ENCODE measurements around the gene SDR9C7. TPM values are rescaled to one million over a fixed set of nuclear protein-coding genes. Genes with fewer than 3 reads are reported as not detected.
"Not testable (repeated sequence)": the region's sequence is repeated elsewhere in the genome, so short reads cannot be mapped to it uniquely, and the experiment has no call there.

SDR9C7 gene
- total RNA-seq, 3 donors from 2014 or later (not counting 1 experiment from before 2014, with no cell fraction given), result 0.20 TPM; not detected in 2

- Histone ChIP-seq H3K36me3 (ENCODE audit: control insufficient read depth, insufficient read depth, low read length) (no peaks in the 10 kb centered on the region), H3K4me1 (ENCODE audit: control insufficient read depth, insufficient read depth, low read length) (no peaks in the 10 kb centered on the region), H3K27ac (ENCODE audit: low read length) (no peak overlapping the region), H3K4me3 (ENCODE audit: low read length) (no peak overlapping the region), H3K9me3 (ENCODE audit: control insufficient read depth, insufficient read depth, low read length) (no peaks in the 10 kb centered on the region), H3K27me3 (ENCODE audit: control insufficient read depth, insufficient read depth, low read length) (no peaks in the 10 kb centered on the region)
- H3K36me3 Mint-ChIP-seq, result no peaks in the 10 kb centered on the region
- no peak overlapping the region for H3K27ac Mint-ChIP-seq
- no peak overlapping the region for H3K4me3 Mint-ChIP-seq
- WGBS (ENCODE audit: insufficient coverage), result 91% methylated on average over 2 of the region's 2 CpGs
- peaks cover 7 to 20% of the 10 kb centered on the region in 2 donors for H3K27me3 Mint-ChIP-seq (ENCODE audit: low read depth in 2 of 2)
- H3K9me3 Mint-ChIP-seq, result no peaks in the 10 kb centered on the region
- ATAC-seq (no peak), DNase-seq (no peak)
- H3K4me1 Mint-ChIP-seq, result no peaks in the 10 kb centered on the region
- TF ChIP-seq CTCF (IDR thresholded peaks at IDR 0.05), result no peak
- intact Hi-C loops (cut with micrococcal nuclease), result no loop called here
Measured at GRCh38 chr12:56948881-56949280, 14.7 kb upstream of the SDR9C7 start.

GRCh38 chr12:56948457-56948777 is 14.2 kb upstream of the SDR9C7 start:
- no peaks in the 10 kb centered on the region for H3K9me3 ChIP-seq (ENCODE audit: control insufficient read depth, insufficient read depth, low read length)
- DNase-seq (no peak), ATAC-seq (no peak)
- Mint-ChIP-seq H3K4me3 (no peak overlapping the region), H3K9me3 (no peaks in the 10 kb centered on the region), H3K27ac (no peak overlapping the region), H3K27me3 (ENCODE audit: low read depth in 2 of 2) (peaks cover 10 to 24% of the 10 kb centered on the region in 2 donors), H3K36me3 (no peaks in the 10 kb centered on the region), H3K4me1 (no peaks in the 10 kb centered on the region)
- no peak for TF ChIP-seq CTCF (IDR thresholded peaks at IDR 0.05)
- no peaks in the 10 kb centered on the region for H3K4me1 ChIP-seq (ENCODE audit: control insufficient read depth, insufficient read depth, low read length)
- no peak overlapping the region for H3K4me3 ChIP-seq (ENCODE audit: low read length)
- no peaks in the 10 kb centered on the region for H3K36me3 ChIP-seq (ENCODE audit: control insufficient read depth, insufficient read depth, low read length)
- no peaks in the 10 kb centered on the region for H3K27me3 ChIP-seq (ENCODE audit: control insufficient read depth, insufficient read depth, low read length)
- no peak overlapping the region for H3K27ac ChIP-seq (ENCODE audit: low read length)
- intact Hi-C loops (cut with micrococcal nuclease), result no loop called here

GRCh38 chr12:56947633-56948456 is 13.6 kb upstream of the SDR9C7 start:
- no peak for DNase-seq
- Histone ChIP-seq H3K36me3 (ENCODE audit: control insufficient read depth, insufficient read depth, low read length) (no peaks in the 10 kb centered on the region), H3K4me1 (ENCODE audit: control insufficient read depth, insufficient read depth, low read length) (no peaks in the 10 kb centered on the region), H3K9me3 (ENCODE audit: control insufficient read depth, insufficient read depth, low read length) (no peaks in the 10 kb centered on the region), H3K27me3 (ENCODE audit: control insufficient read depth, insufficient read depth, low read length) (no peaks in the 10 kb centered on the region), H3K4me3 (ENCODE audit: low read length) (no peak overlapping the region), H3K27ac (ENCODE audit: low read length) (no peak overlapping the region)
- no peak overlapping the region for H3K4me3 Mint-ChIP-seq
- H3K27ac Mint-ChIP-seq, result no peak overlapping the region
- TF ChIP-seq CTCF (IDR thresholded peaks at IDR 0.05), result no peak
- H3K36me3 Mint-ChIP-seq, result no peaks in the 10 kb centered on the region
- H3K9me3 Mint-ChIP-seq, result no peaks in the 10 kb centered on the region
- no peak for ATAC-seq
- intact Hi-C loops (cut with micrococcal nuclease), result no loop called here
- peaks cover 10 to 28% of the 10 kb centered on the region in 2 donors for H3K27me3 Mint-ChIP-seq (ENCODE audit: low read depth in 2 of 2)
- 91% methylated on average over 5 of the region's 6 CpGs for WGBS (ENCODE audit: insufficient coverage)
- H3K4me1 Mint-ChIP-seq, result no peaks in the 10 kb centered on the region

GRCh38 chr12:56943878-56944277 is 9.7 kb upstream of the SDR9C7 start:
- no peak for TF ChIP-seq CTCF (IDR thresholded peaks at IDR 0.05)
- no peaks in the 10 kb centered on the region for H3K27me3 ChIP-seq (ENCODE audit: control insufficient read depth, insufficient read depth, low read length)
- no peaks in the 10 kb centered on the region for H3K9me3 ChIP-seq (ENCODE audit: control insufficient read depth, insufficient read depth, low read length)
- no CpG with 5 or more reads among the region's 4 CpGs for WGBS (ENCODE audit: insufficient coverage)
- H3K9me3 Mint-ChIP-seq, result no peaks in the 10 kb centered on the region
- no peak for ATAC-seq
- no peak overlapping the region for H3K4me3 Mint-ChIP-seq
- intact Hi-C loops (cut with micrococcal nuclease), result no loop called here
- no peaks in the 10 kb centered on the region for H3K4me1 Mint-ChIP-seq
- H3K36me3 Mint-ChIP-seq, result no peaks in the 10 kb centered on the region
- no peak for DNase-seq
- H3K36me3 ChIP-seq (ENCODE audit: control insufficient read depth, insufficient read depth, low read length), result no peaks in the 10 kb centered on the region
- H3K27me3 Mint-ChIP-seq (ENCODE audit: low read depth in 2 of 2), result peaks cover 19 to 40% of the 10 kb centered on the region in 2 donors
- no peaks in the 10 kb centered on the region for H3K4me1 ChIP-seq (ENCODE audit: control insufficient read depth, insufficient read depth, low read length)
- no peak overlapping the region for H3K27ac Mint-ChIP-seq
- no peak overlapping the region for H3K27ac ChIP-seq (ENCODE audit: low read length)
- H3K4me3 ChIP-seq (ENCODE audit: low read length), result no peak overlapping the region

- H3K4me3 ChIP-seq (ENCODE audit: low read length); H3K36me3 Mint-ChIP-seq; H3K27me3 ChIP-seq (ENCODE audit: control insufficient read depth, insufficient read depth, low read length); H3K4me3 Mint-ChIP-seq; intact Hi-C loops (cut with micrococcal nuclease); H3K9me3 Mint-ChIP-seq; ATAC-seq; H3K27ac ChIP-seq (ENCODE audit: low read length); H3K4me1 Mint-ChIP-seq; H3K4me1 ChIP-seq (ENCODE audit: control insufficient read depth, insufficient read depth, low read length); DNase-seq; H3K36me3 ChIP-seq (ENCODE audit: control insufficient read depth, insufficient read depth, low read length); H3K9me3 ChIP-seq (ENCODE audit: control insufficient read depth, insufficient read depth, low read length); H3K27ac Mint-ChIP-seq: not testable (repeated sequence)
- 100% methylated on average over 1 of the region's 1 CpG for WGBS (ENCODE audit: insufficient coverage)
- peaks cover 19 to 40% of the 10 kb centered on the region in 2 donors for H3K27me3 Mint-ChIP-seq (ENCODE audit: low read depth in 2 of 2)
Measured at GRCh38 chr12:56943374-56943773, 9.2 kb upstream of the SDR9C7 start.
